Large intestine (tissue), 3 donors: ENCODE data around the gene ATG3. TPM values are rescaled to one million over a fixed set of nuclear protein-coding genes. Genes with fewer than 3 reads are reported as not detected.

ENCODE experiments used
- DNase-seq, 2 donors: peaks; one replicate each; pipeline versions ENCODE4 v3.0.0 to v3.0.0-alpha.2; 2013
- H3K27ac ChIP-seq: one replicate; pipeline ENCODE4 v1.5.1; 2013; ENCODE audit warnings: low read length
- H3K27me3 ChIP-seq: 2 replicates; pipeline ENCODE4 v1.6.1; 2013; ENCODE audit warnings: low read length; ENCODE audit not compliant: control insufficient read depth, insufficient read depth
- H3K36me3 ChIP-seq: 2 replicates; pipeline ENCODE4 v1.6.1; 2013; ENCODE audit warnings: low read length; ENCODE audit not compliant: control insufficient read depth, insufficient read depth
- H3K4me1 ChIP-seq: one replicate; pipeline ENCODE4 v1.6.1; 2013; ENCODE audit warnings: low read length; ENCODE audit not compliant: control insufficient read depth, insufficient read depth
- H3K4me3 ChIP-seq: one replicate; pipeline ENCODE4 v1.5.1; 2013; ENCODE audit warnings: low read length
- H3K9me3 ChIP-seq: one replicate; pipeline ENCODE4 v1.6.1; 2013; ENCODE audit warnings: mild to moderate bottlenecking, low read depth, low read length, moderate library complexity; ENCODE audit not compliant: control insufficient read depth
- WGBS: methylation state at CpG from one replicate; pipeline ENCODE4 v1.1.5; 2013; ENCODE audit warnings: low lambda C conversion rate; ENCODE audit not compliant: insufficient coverage; 5-methylcytosine and 5-hydroxymethylcytosine counted together
- polyA plus RNA-seq: library from polyadenylated mRNA; unstranded; fragments of 120-200 nt; gene quantifications from one replicate; pipeline ENCODE4 v1.2.1, GENCODE V29; 2013

ATG3 gene
- polyA plus RNA-seq, 1 donor = 45.1 TPM

DNA sequence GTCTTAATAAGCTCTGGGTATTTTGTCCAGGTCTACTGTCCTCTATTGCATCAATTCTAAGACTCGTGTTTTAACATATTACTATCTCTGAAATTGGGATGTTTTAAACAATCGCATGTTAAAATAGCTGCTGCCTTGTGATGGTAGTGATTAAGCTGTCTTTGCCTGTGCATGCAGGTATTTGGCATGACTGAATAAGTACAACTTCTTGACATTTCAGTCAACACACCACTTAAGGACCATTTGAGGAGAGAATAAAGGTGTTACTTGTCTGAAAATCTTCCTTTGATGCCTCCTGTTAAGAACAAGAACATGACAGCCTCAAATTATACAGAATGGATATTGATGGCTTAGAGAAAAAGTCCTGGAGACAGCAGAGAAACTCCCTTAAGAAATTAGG lies 33.1 kb upstream of the ATG3 start:
- no peaks in the 10 kb centered on the region for H3K9me3 ChIP-seq
- no CpG with 5 or more reads among the region's 2 CpGs for WGBS
- H3K4me3 ChIP-seq = no peak overlapping the region
- H3K36me3 ChIP-seq = peaks cover 15% of the 10 kb centered on the region
- H3K27me3 ChIP-seq = no peaks in the 10 kb centered on the region
- no peak overlapping the region for H3K27ac ChIP-seq
- H3K4me1 ChIP-seq = no peaks in the 10 kb centered on the region
- DNase-seq = no peak

DNA sequence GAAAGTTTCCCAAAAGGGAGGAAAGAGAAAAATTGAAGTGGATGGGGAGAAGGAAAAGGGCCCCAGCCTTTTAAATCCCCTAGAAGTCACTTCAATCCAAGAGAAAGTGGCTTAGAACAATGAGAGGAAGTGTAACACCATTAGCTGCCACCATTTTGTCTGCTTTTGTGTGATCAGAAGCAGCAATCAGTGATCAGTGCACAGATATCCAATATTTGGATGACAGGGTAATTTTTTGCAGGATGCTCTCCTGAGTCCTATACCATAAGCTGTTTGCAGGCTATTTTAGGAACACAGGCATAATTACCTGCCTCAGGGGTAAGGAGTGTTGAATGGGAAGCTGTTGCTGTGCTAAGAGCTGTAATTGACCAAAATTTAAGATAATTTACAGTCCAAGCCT lies 31.5 kb upstream of the ATG3 start:
- Histone ChIP-seq H3K4me1 (no peaks in the 10 kb centered on the region), H3K36me3 (peaks cover 15% of the 10 kb centered on the region), H3K9me3 (no peaks in the 10 kb centered on the region), H3K4me3 (no peak overlapping the region), H3K27ac (no peak overlapping the region), H3K27me3 (no peaks in the 10 kb centered on the region)
- no peak for DNase-seq

DNA sequence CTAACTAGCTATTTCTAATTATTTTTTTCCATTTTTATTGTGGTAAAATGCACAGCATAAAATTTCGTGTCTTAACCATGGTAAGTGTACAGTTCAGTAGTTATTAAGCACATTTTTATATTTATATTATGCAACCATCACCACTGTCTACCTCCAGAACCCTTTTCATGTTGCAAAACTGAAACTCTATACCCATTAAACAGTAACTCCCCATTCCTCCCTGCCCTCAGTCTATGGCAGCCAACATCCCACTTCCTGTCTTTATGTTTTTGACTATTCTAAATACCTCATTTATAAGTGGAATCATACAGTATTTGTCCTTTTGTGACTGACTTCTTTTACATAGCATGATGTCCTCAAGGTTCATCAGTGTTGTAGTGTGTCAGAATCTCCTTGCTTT lies 25.6 kb upstream of the ATG3 start:
- H3K36me3 ChIP-seq = peaks cover 27% of the 10 kb centered on the region
- no peaks in the 10 kb centered on the region for H3K27me3 ChIP-seq
- no peak for DNase-seq
- H3K4me1 ChIP-seq = no peaks in the 10 kb centered on the region
- WGBS = 100% methylated on average over 1 of the region's 1 CpG
- H3K4me3 ChIP-seq = no peak overlapping the region
- no peak overlapping the region for H3K27ac ChIP-seq
- no peaks in the 10 kb centered on the region for H3K9me3 ChIP-seq

DNA sequence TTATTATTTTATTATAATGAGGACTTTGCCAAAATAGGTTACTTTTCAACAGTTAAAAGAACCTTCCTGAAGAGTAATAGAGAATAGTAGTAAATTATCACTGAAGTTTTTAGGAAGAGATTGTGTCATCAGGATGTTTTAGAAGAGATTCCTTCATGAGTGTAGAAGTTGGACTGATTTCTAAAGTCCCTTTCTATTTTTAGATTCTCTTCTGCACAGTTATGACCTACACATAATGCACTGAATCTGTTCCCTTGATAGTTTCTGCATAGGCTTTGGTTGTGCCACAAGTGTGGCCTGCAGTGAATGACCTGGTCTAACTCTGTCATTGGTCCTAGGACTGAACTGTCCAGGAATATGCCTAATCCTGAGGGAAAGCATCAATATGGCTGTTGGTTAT lies 24.0 kb upstream of the ATG3 start:
- no peak for DNase-seq
- Histone ChIP-seq H3K4me3 (no peak overlapping the region), H3K4me1 (no peaks in the 10 kb centered on the region), H3K36me3 (peaks cover 30% of the 10 kb centered on the region), H3K27me3 (no peaks in the 10 kb centered on the region), H3K9me3 (no peaks in the 10 kb centered on the region), H3K27ac (no peak overlapping the region)

DNA sequence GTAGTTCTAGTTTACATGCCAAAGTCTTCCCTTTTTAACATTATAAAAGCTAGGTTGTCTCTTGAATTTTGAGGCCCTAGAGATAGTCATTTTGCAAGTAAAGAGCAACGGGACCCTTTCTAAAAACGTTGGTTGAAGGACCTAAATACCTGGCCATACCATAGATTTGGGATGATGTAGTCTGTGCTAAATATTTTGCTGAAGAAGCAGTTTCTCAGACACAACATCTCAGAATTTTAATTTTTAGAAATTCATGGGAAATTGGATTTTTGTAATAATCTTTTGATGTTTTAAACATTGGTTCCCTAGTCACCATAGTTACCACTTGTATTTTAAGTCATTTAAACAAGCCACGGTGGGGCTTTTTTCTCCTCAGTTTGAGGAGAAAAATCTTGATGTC lies 21.3 kb upstream of the ATG3 start:
- H3K36me3 ChIP-seq = peaks cover 36% of the 10 kb centered on the region
- no peak for DNase-seq
- no peak overlapping the region for H3K4me3 ChIP-seq
- H3K27ac ChIP-seq = no peak overlapping the region
- no peaks in the 10 kb centered on the region for H3K27me3 ChIP-seq
- H3K9me3 ChIP-seq = no peaks in the 10 kb centered on the region
- H3K4me1 ChIP-seq = no peaks in the 10 kb centered on the region
- WGBS = no CpG with 5 or more reads among the region's 3 CpGs

DNA sequence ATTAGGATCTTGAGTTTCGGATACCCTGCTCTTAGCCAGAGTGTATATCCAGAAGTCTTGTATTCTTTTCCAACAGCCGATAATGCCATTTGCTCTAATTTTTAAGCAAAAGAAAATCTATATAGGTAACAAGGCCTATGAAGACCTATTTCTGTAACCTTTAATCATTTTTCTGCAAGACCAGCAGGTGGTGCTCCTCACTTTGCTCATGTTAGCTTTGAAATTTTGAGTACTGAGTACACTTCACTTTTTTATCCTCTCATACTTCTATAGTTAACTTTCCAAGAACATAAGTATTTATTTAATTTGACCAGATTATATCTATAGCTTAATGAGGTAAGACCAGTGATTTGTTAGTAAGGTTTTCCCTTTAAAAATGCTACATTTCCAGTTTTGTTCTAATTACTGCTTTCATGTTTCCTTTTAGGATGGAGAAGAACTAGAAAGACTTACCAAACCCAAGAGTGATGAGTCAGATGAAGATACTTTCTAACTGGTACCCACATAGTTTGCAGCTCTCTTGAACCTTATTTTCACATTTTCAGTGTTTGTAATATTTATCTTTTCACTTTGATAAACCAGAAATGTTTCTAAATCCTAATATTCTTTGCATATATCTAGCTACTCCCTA lies 20.6 kb upstream of the ATG3 start:
- Histone ChIP-seq H3K9me3 (no peaks in the 10 kb centered on the region), H3K36me3 (peaks cover 36% of the 10 kb centered on the region), H3K27ac (no peak overlapping the region), H3K4me1 (no peaks in the 10 kb centered on the region), H3K27me3 (no peaks in the 10 kb centered on the region), H3K4me3 (no peak overlapping the region)
- peak in 1 of 2 donors; percentile 22 for DNase-seq
- 80% methylated on average over 2 of the region's 2 CpGs for WGBS

DNA sequence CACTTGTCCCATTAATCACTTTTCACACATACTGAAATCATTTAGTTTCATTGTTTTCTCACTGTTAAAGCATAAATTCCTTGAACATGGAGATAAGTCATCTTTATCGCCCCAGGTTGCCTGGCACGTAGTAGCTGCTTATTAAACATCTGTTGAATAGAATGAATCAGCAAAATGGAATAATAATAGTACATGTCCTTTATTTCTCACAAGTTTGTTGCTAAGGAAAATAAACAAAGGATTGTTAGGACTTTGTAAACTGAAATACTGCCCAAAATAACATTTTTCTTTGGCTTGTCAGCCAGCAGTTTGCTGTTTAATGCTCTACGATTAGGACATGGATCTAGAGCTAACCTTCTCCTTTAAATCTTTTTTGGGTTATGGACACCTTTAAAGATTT lies 17.9 kb upstream of the ATG3 start:
- H3K4me1 ChIP-seq = no peaks in the 10 kb centered on the region
- no peaks in the 10 kb centered on the region for H3K9me3 ChIP-seq
- H3K27ac ChIP-seq = no peak overlapping the region
- H3K27me3 ChIP-seq = no peaks in the 10 kb centered on the region
- no peak overlapping the region for H3K4me3 ChIP-seq
- WGBS = no CpG with 5 or more reads among the region's 3 CpGs
- no peak for DNase-seq
- H3K36me3 ChIP-seq = peaks cover 23% of the 10 kb centered on the region

DNA sequence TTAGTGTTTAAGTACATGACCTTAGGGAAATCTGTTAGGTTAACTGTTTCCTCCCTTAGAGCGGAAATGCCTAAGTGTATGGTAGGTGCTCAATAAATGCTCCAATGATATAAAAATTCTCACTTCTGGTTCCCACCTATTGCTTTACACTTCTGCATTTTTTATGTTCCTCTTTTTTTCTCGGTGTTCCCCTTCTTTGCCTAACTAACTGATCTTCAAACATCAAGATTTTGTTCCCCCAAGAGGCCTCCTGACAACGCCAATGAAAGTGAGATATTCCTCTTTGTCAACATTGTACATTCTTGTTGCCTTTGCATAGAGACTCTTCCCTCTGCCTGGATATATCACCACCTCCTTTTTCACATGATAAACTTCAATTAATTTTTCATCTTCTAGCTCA lies 17.5 kb upstream of the ATG3 start:
- H3K27ac ChIP-seq = no peak overlapping the region
- no peaks in the 10 kb centered on the region for H3K4me1 ChIP-seq
- 71% methylated on average over 1 of the region's 3 CpGs for WGBS
- H3K27me3 ChIP-seq = no peaks in the 10 kb centered on the region
- no peak for DNase-seq
- H3K9me3 ChIP-seq = no peaks in the 10 kb centered on the region
- H3K36me3 ChIP-seq = peaks cover 19% of the 10 kb centered on the region
- H3K4me3 ChIP-seq = no peak overlapping the region

DNA sequence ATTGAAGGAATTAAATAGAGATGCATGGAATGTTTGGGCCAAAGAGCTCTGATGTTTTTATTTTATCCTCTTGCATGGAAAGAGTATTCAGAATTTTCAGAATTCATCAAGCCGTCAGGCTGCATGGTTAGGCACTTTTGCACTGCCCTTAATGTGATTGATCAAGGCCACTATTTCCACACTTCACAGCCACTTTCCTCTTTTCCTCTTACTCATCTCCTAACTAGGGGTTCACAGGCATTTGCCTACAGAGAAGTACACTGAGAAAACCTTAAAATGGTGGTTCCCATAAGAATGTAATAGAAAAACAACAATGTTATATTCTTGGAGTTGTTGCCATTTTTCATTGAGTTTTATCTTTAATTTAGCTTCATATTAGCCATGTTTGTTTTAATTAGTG lies 10.9 kb upstream of the ATG3 start:
- DNase-seq = no peak
- Histone ChIP-seq H3K36me3 (peaks cover 22% of the 10 kb centered on the region), H3K27ac (no peak overlapping the region)

DNA sequence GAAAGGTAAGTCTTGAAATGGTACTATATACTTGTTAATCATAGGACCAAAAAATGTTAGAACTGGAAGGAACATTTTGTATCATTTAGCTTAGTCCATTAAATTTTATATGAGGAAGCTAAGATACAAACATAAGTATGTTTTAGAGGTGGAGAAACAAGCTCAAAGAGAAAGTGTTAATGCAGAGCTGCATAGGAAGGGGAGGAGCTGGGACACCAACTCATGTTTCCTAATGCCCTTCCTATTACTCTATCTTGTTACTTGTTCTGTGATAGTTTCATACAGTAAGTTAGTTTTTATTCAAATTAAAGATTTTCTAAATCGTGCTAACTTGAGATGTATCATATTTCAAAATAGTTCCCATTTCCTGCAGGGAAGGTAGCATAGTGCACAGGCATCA lies 7.5 kb upstream of the ATG3 start:
- no CpG with 5 or more reads among the region's 1 CpG for WGBS
- Histone ChIP-seq H3K36me3 (peaks cover 25% of the 10 kb centered on the region), H3K9me3 (no peaks in the 10 kb centered on the region), H3K27ac (no peak overlapping the region), H3K4me1 (peaks cover 3% of the 10 kb centered on the region), H3K4me3 (no peak overlapping the region), H3K27me3 (no peaks in the 10 kb centered on the region)
- no peak for DNase-seq

More for the DNA sequence above, 10.9 kb upstream of the ATG3 start:
- no CpG with 5 or more reads among the region's 1 CpG for WGBS
- Histone ChIP-seq H3K4me1 (no peaks in the 10 kb centered on the region), H3K9me3 (no peaks in the 10 kb centered on the region), H3K27me3 (no peaks in the 10 kb centered on the region), H3K4me3 (no peak overlapping the region)

DNA sequence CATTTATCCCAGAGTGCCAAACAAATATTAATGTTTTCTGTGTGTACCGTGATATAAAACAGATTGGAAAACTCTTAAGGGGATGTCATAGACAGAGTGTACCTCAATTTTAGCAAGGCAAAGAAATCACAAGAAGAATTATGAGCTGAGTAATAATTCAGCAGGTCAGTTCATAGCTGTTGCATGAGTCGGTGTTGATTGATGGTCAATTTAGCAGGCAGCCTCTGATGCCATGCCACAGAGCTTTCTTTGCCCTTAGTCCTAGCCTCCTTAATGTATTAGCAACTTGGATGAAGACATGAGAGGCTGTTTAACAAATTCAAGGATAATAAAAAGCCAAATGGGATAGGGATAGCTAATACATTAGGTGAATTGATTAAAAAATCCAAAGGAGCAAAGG lies 6.9 kb upstream of the ATG3 start:
- no peak for DNase-seq
- 80% methylated on average over 1 of the region's 2 CpGs for WGBS
- Histone ChIP-seq H3K27me3 (no peaks in the 10 kb centered on the region), H3K9me3 (no peaks in the 10 kb centered on the region), H3K36me3 (peaks cover 25% of the 10 kb centered on the region), H3K4me1 (peaks cover 9% of the 10 kb centered on the region), H3K27ac (no peak overlapping the region), H3K4me3 (no peak overlapping the region)
